Uterus (tissue), 2 donors: ENCODE data around the gene ADSL.

Experiments used
- CTCF ChIP-seq, 4 experiments: fragments of 200-600 bp in 2 of 4; fragments of 450-650 bp in 2 of 4; sonication (generic) in 2 of 4; IDR thresholded peaks; one replicate each; pipeline ENCODE4 v1.5.1; 2016 to 2019; ENCODE audit warnings: antibody characterized with exemption in 4 of 4, mild to moderate bottlenecking in 2 of 4, moderate library complexity in 1 of 4
- POLR2A ChIP-seq, 2 donors: fragments of 450-650 bp; IDR thresholded peaks; one replicate each; pipeline ENCODE4 v1.6.1; 2016; ENCODE audit warnings: antibody characterized with exemption in 2 of 2, mild to moderate bottlenecking in 1 of 2, moderate library complexity in 1 of 2

- no peak for TF ChIP-seq CTCF (IDR thresholded peaks at IDR 0.05)
- TF ChIP-seq POLR2A (IDR thresholded peaks at IDR 0.05) = no peak
Observed at GRCh38 chr22:40413873-40414272, 67.6 kb downstream of the ADSL start.
